H9 (cell line): ENCODE data around the gene CCND2. TPM values are rescaled to one million over a fixed set of nuclear protein-coding genes. Genes with fewer than 3 reads are reported as not detected.

Experiments used
- DNase-seq: peaks from one replicate; pipeline ENCODE4 v3.0.0-alpha.2; 2017
- H2AFZ ChIP-seq: one replicate; pipeline ENCODE4 v1.6.1; 2013; ENCODE audit warnings: mild to moderate bottlenecking, low read length, control low read depth, moderate library complexity
- H2AK5ac ChIP-seq: 2 replicates; pipeline ENCODE4 v1.6.1; 2013; ENCODE audit warnings: low read length, control low read depth, mixed read lengths; ENCODE audit not compliant: insufficient read length
- H2BK120ac ChIP-seq: one replicate; pipeline ENCODE4 v1.6.1; 2013; ENCODE audit warnings: low read depth, mild to moderate bottlenecking, low read length, control low read depth, inconsistent platforms; ENCODE audit not compliant: poor library complexity, severe bottlenecking
- H2BK12ac ChIP-seq: 2 replicates; pipeline ENCODE4 v1.6.1; 2013; ENCODE audit warnings: low read length, control low read depth, mixed read lengths, low read depth; ENCODE audit not compliant: insufficient read length
- H2BK15ac ChIP-seq: 2 replicates; pipeline ENCODE4 v1.6.1; 2013; ENCODE audit warnings: low read depth, low read length, control low read depth
- H2BK20ac ChIP-seq: one replicate; pipeline ENCODE4 v1.6.1; 2013; ENCODE audit warnings: low read depth, mild to moderate bottlenecking, low read length, control low read depth, inconsistent platforms; ENCODE audit not compliant: poor library complexity, severe bottlenecking
- H2BK5ac ChIP-seq: 2 replicates; pipeline ENCODE4 v1.6.1; 2013; ENCODE audit warnings: low read length, control low read depth, mixed read lengths; ENCODE audit not compliant: insufficient read length
- H3K14ac ChIP-seq: 2 replicates; pipeline ENCODE4 v1.6.1; 2013; ENCODE audit warnings: low read length, control low read depth; ENCODE audit not compliant: insufficient read depth
- H3K18ac ChIP-seq: 2 replicates; pipeline ENCODE4 v1.6.1; 2013; ENCODE audit warnings: low read depth, mild to moderate bottlenecking, mixed read lengths, low read length, control low read depth; ENCODE audit not compliant: insufficient read length
- H3K23ac ChIP-seq: 2 replicates; pipeline ENCODE4 v1.6.1; 2013; ENCODE audit warnings: low read length, control low read depth, mixed read lengths, low read depth; ENCODE audit not compliant: insufficient read length
- H3K23me2 ChIP-seq: 2 replicates; pipeline ENCODE4 v1.6.1; 2013; ENCODE audit warnings: low read depth, mild to moderate bottlenecking, mixed read lengths, low read length, control low read depth; ENCODE audit not compliant: insufficient read length, poor library complexity, severe bottlenecking
- H3K27ac ChIP-seq: 2 replicates; pipeline ENCODE4 v1.5.1; 2013; ENCODE audit warnings: low read length, control low read depth, mixed read lengths, low read depth; ENCODE audit not compliant: insufficient read length
- H3K27me3 ChIP-seq: 2 replicates; pipeline ENCODE4 v1.6.1; 2013; ENCODE audit warnings: low read length, control low read depth, inconsistent platforms; ENCODE audit not compliant: insufficient read depth
- H3K4ac ChIP-seq: 2 replicates; pipeline ENCODE4 v1.6.1; 2013; ENCODE audit warnings: low read depth, mild to moderate bottlenecking, control low read depth, inconsistent platforms, low read length, moderate library complexity
- H3K4me1 ChIP-seq: 2 replicates; pipeline ENCODE4 v1.6.1; 2013; ENCODE audit warnings: low read length, control low read depth, inconsistent platforms; ENCODE audit not compliant: insufficient read depth
- H3K4me2 ChIP-seq: 2 replicates; pipeline ENCODE4 v1.6.1; 2013; ENCODE audit warnings: low read length, control low read depth, mixed read lengths; ENCODE audit not compliant: insufficient read length, insufficient read depth
- H3K56ac ChIP-seq: 2 replicates; pipeline ENCODE4 v1.6.1; 2013; ENCODE audit warnings: low read depth, mild to moderate bottlenecking, mixed read lengths, low read length, control low read depth; ENCODE audit not compliant: insufficient read length
- H3K79me1 ChIP-seq: 2 replicates; pipeline ENCODE4 v1.6.1; 2013; ENCODE audit warnings: low read depth, mild to moderate bottlenecking, moderate library complexity, low read length, control low read depth, inconsistent platforms; ENCODE audit not compliant: insufficient read depth, poor library complexity, severe bottlenecking
- H3K79me2 ChIP-seq: 2 replicates; pipeline ENCODE4 v1.6.1; 2013; ENCODE audit warnings: low read length, control low read depth, inconsistent platforms; ENCODE audit not compliant: insufficient read depth
- H3K9ac ChIP-seq: 2 replicates; pipeline ENCODE4 v1.6.1; 2013; ENCODE audit warnings: low read length, control low read depth, mixed read lengths; ENCODE audit not compliant: insufficient read length; ENCODE audit errors: extremely low read depth
- H3K9me3 ChIP-seq: one replicate; pipeline ENCODE4 v1.6.1; 2013; ENCODE audit warnings: low read depth, low read length, inconsistent platforms; ENCODE audit not compliant: control insufficient read depth
- H3T11ph ChIP-seq: one replicate; pipeline ENCODE4 v1.6.1; 2013; ENCODE audit warnings: mild to moderate bottlenecking, low read length, control low read depth, inconsistent platforms
- H4K20me1 ChIP-seq: one replicate; pipeline ENCODE4 v1.6.1; 2013; ENCODE audit not compliant: control insufficient read depth, insufficient read length, insufficient read depth
- H4K5ac ChIP-seq: 2 replicates; pipeline ENCODE4 v1.6.1; 2013; ENCODE audit warnings: low read depth, mild to moderate bottlenecking, mixed read lengths, low read length, control low read depth; ENCODE audit not compliant: insufficient read length
- H4K8ac ChIP-seq: replicated peaks from 2 replicates; pipeline ENCODE4 v1.6.1; 2013; ENCODE audit warnings: low read length, control low read depth, mixed read lengths, low read depth; ENCODE audit not compliant: insufficient read length
- H4K91ac ChIP-seq: 2 replicates; pipeline ENCODE4 v1.6.1; 2013; ENCODE audit warnings: low read depth, mild to moderate bottlenecking, moderate library complexity, mixed read lengths, low read length, control low read depth; ENCODE audit not compliant: insufficient read length
- H3K27ac Mint-ChIP-seq, 3 experiments: 2 replicates in 2 of 3; 3 replicates in 1 of 3; pipeline ENCODE4 v1.8.0; 2020 to 2021; ENCODE audit warnings: mixed read lengths in 3 of 3, mild to moderate bottlenecking in 1 of 3, moderate library complexity in 1 of 3
- H3K27me3 Mint-ChIP-seq: 2 replicates; pipeline ENCODE4 v1.8.0; 2021; ENCODE audit warnings: low read depth, mild to moderate bottlenecking, moderate library complexity, mixed read lengths
- H3K36me3 Mint-ChIP-seq, 3 experiments: 2 replicates in 2 of 3; 3 replicates in 1 of 3; pipeline ENCODE4 v1.8.0; 2020 to 2021; ENCODE audit warnings: low read depth in 3 of 3, mixed read lengths in 3 of 3; ENCODE audit not compliant: insufficient read depth in 1 of 3
- H3K4me1 Mint-ChIP-seq, 2 experiments: 2 replicates each; pipeline ENCODE4 v1.8.0; 2020; ENCODE audit warnings: mixed read lengths in 2 of 2
- H3K4me3 Mint-ChIP-seq, 2 experiments: 2 replicates in 1 of 2; 3 replicates in 1 of 2; pipeline ENCODE4 v1.8.0; 2020 to 2021; ENCODE audit warnings: mild to moderate bottlenecking in 2 of 2, mixed read lengths in 2 of 2, moderate library complexity in 1 of 2
- H3K9me3 Mint-ChIP-seq, 2 experiments: 2 replicates in 1 of 2; 3 replicates in 1 of 2; pipeline ENCODE4 v1.8.0; 2020; ENCODE audit warnings: mild to moderate bottlenecking in 2 of 2, mixed read lengths in 2 of 2, moderate library complexity in 1 of 2
- CTCF ChIP-seq: fragments of 200-600 bp; sonication (generic); conservative IDR thresholded peaks from 3 replicates; pipeline ENCODE4 v1.8.0; 2021; ENCODE audit warnings: antibody characterized with exemption, mild to moderate bottlenecking
- WGBS: extraction: QIAGEN DNeasy Blood & Tissue Kit; methylation state at CpG from one replicate; pipeline ENCODE4 v1.1.7; 2013; ENCODE audit warnings: missing lambda C conversion rate, low lambda C conversion rate, mixed read lengths; ENCODE audit not compliant: insufficient read length; ENCODE audit errors: extremely low coverage; 5-methylcytosine and 5-hydroxymethylcytosine counted together
- total RNA-seq: library from RNA; stranded (reverse); gene quantifications from 2 replicates; pipeline ENCODE4 v1.2.1, GENCODE V29; 2021

CCND2 gene
- total RNA-seq, 1 experiment from 2014 or later: 104 TPM

DNA sequence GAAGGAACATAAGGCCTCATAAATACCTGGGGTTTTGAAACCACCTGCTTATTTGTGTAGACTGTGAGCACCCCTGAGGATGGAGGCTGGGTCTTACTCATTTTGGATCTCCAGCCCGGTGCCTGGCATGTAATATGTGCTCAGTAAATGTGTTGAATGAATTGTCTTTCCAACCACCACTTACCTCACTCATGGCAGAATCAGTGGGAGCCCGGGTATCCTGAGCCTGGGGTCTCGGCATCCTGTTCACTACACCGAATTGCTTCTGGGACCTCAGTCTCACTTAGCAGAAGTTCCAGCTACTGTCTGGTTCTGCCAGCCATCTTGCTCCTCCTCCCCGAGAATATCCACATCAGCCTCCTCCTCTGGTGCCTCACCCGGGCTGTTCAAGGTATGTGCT, 43.0 kb upstream of the CCND2 start:
- H3K23ac ChIP-seq: no peak overlapping the region
- H3K4me3 Mint-ChIP-seq: no peak overlapping the region
- H3K18ac ChIP-seq: no peak overlapping the region
- H3K56ac ChIP-seq: no peak overlapping the region
- H3K27ac ChIP-seq: no peak overlapping the region
- H4K20me1 ChIP-seq: no peaks in the 10 kb centered on the region
- peaks cover 8% of the 10 kb centered on the region in 2 experiments for H3K4me1 Mint-ChIP-seq
- H3K27me3 Mint-ChIP-seq: peaks cover 7% of the 10 kb centered on the region
- H4K8ac ChIP-seq: no peak overlapping the region
- no peak overlapping the region for H3K4ac ChIP-seq
- H3T11ph ChIP-seq: no peak overlapping the region
- H3K14ac ChIP-seq: no peak overlapping the region
- no peaks in the 10 kb centered on the region; the same call in 1 of the 2 replicates for H3K27me3 ChIP-seq
- H3K23me2 ChIP-seq: no peaks in the 10 kb centered on the region
- no peaks in the 10 kb centered on the region for H3K79me2 ChIP-seq
- no peak overlapping the region for H2BK15ac ChIP-seq
- H2AFZ ChIP-seq: no peak overlapping the region
- no peaks in the 10 kb centered on the region for H3K9me3 ChIP-seq
- H2BK12ac ChIP-seq: no peak overlapping the region
- H3K4me2 ChIP-seq: no peak overlapping the region
- peaks cover 0 to 4% (median 2%) of the 10 kb centered on the region in 3 experiments; a peak in 3 of 7 replicates for H3K36me3 Mint-ChIP-seq
- H3K9me3 Mint-ChIP-seq: no peaks in the 10 kb centered on the region; a peak in 2 of 5 replicates
- no peak overlapping the region for H3K9ac ChIP-seq
- no peak overlapping the region; a peak in 1 of 7 replicates for H3K27ac Mint-ChIP-seq
- no peak overlapping the region for H2BK20ac ChIP-seq
- no peaks in the 10 kb centered on the region; the same call in 1 of the 2 replicates for H3K4me1 ChIP-seq
- no peaks in the 10 kb centered on the region for H3K79me1 ChIP-seq
- no peak overlapping the region for H2BK5ac ChIP-seq
- no peak overlapping the region for H4K5ac ChIP-seq
- no peak overlapping the region for H4K91ac ChIP-seq
- no peak overlapping the region for H2AK5ac ChIP-seq
- DNase-seq: no peak
- no CpG with 5 or more reads among the region's 6 CpGs for WGBS
- TF ChIP-seq CTCF: no peak
- H2BK120ac ChIP-seq: no peak overlapping the region
